SK-N-SH (cell line): ENCODE data around the gene MTAP.

Experiments
- CTCF ChIP-seq: fragments of 200-600 bp; sonication (generic); IDR thresholded peaks from 2 replicates; pipeline ENCODE4 v1.6.1; 2017; ENCODE audit warnings: antibody characterized with exemption, mild to moderate bottlenecking, moderate library complexity
- EP300 ChIP-seq, 2 experiments: IDR thresholded peaks; 2 replicates each; pipeline versions ENCODE4 v1.4.0 to v1.6.1; 2012; ENCODE audit warnings: borderline replicate concordance in 1 of 2, low read depth in 1 of 2, low read length in 1 of 2
- EZH2phosphoT487 ChIP-seq: fragments of 200-600 bp; sonication (generic); IDR thresholded peaks from 2 replicates; pipeline ENCODE4 v1.6.1; 2017; ENCODE audit warnings: low read depth, mixed run types, mild to moderate bottlenecking, antibody characterized with exemption, moderate library complexity, borderline replicate concordance
- GABPA ChIP-seq: IDR thresholded peaks from 2 replicates; pipeline ENCODE4 v1.4.0; 2012; ENCODE audit warnings: low read depth, mild to moderate bottlenecking
- MXI1 ChIP-seq: IDR thresholded peaks from 2 replicates; pipeline ENCODE4 v1.6.1; 2012; ENCODE audit warnings: mild to moderate bottlenecking, low read depth, low read length, improper control_type of control experiment
- NRF1 ChIP-seq: IDR thresholded peaks from 2 replicates; pipeline ENCODE4 v1.6.1; 2012; ENCODE audit warnings: low read depth, mild to moderate bottlenecking, low read length
- PBX3 ChIP-seq: IDR thresholded peaks from 2 replicates; pipeline ENCODE4; 2012
- POLR2AphosphoS5 ChIP-seq: IDR thresholded peaks from 2 replicates; pipeline ENCODE4 v1.6.1; 2012; ENCODE audit warnings: low read depth, low read length
- RAD21 ChIP-seq: IDR thresholded peaks from 2 replicates; pipeline ENCODE4 v1.6.1; 2012; ENCODE audit warnings: mild to moderate bottlenecking, low read length
- TAF1 ChIP-seq: IDR thresholded peaks from 2 replicates; pipeline ENCODE4 v1.6.1; 2012; ENCODE audit warnings: low read depth, mild to moderate bottlenecking, low read length, moderate library complexity, borderline replicate concordance
- TF ChIP-seq, protein P1 (sequence below): IDR thresholded peaks from 2 replicates; pipeline ENCODE4 v1.4.0; 2012; ENCODE audit warnings: low read depth

DNA sequence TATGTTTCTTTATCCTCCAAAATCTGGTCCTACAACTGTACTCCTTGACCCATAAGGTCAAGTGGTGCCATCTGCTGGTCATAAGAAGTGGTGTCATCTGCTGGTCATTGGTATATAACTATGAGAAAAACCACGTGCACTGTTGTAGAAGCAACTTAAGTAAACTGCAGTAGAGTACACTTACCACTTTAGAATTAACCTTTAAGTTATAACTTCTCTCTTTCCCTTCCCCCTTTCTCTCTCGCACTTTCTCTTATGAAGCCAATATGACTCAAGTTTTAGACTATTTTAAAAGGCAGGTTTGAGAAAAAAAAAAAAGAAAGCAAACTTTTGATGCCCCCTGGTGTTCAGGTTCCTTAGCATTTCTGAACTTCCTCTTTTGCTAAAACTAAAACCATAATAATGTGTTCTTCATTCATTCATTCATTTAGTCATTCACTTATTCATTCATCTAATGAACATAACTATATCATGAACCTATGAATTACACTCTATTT, 12.8 kb upstream of the MTAP start:
- peak; percentile 96 for TF ChIP-seq CTCF
- no peak for TF ChIP-seq PBX3
- TF ChIP-seq GABPA: no peak
- TF ChIP-seq NRF1: no peak
- no peak for TF ChIP-seq TAF1
- no peak for TF ChIP-seq EZH2phosphoT487
- TF ChIP-seq, protein P1, sequence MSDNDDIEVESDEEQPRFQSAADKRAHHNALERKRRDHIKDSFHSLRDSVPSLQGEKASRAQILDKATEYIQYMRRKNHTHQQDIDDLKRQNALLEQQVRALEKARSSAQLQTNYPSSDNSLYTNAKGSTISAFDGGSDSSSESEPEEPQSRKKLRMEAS: peak; percentile 82
- TF ChIP-seq MXI1: peak; percentile 69
- peak; percentile 68 for TF ChIP-seq RAD21
- TF ChIP-seq POLR2AphosphoS5: no peak
- no peak for TF ChIP-seq EP300 (IDR thresholded peaks at IDR 0.05; ENCODE audit: borderline replicate concordance in 1 of 2, low read depth in 1 of 2, low read length in 1 of 2)
